Measurements from ENCODE around the gene GRK5.

DNA sequence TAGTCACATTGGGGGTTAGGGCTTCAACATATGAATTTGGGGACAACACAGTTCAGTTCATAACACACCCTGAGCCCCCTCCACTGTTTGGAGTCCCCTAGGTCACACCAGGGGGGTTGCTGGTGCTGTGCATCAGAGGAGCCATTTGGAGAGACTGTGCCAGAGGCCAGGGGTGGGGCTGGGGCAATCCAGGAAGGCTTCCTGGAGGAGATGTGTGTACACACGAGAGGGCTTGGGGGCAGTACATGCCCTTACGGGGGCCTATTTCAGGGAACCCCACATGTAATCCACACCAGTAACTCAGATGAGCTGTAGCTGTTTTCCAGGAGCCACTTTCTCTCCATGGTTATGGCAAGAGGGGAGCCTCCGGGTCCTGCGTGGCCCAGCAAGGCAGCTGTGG is 151.7 kb downstream of the GRK5 start:
- TF ChIP-seq L3MBTL2 (conservative IDR thresholded peaks at IDR 0.05) (no peak), BHLHE40 (IDR thresholded peaks at IDR 0.05; ENCODE audit: borderline replicate concordance) (no peak), NFRKB (IDR thresholded peaks at IDR 0.05) (no peak)

Data from HEK293T (cell line).